Gastrocnemius medialis (tissue), 4 donors: Measurements from ENCODE around the gene TALDO1.

Experiments used
- POLR2A ChIP-seq, 2 donors: fragments of 450-650 bp; IDR thresholded peaks; one replicate each; pipeline ENCODE4 v1.6.1; 2017; ENCODE audit warnings: antibody characterized with exemption in 2 of 2, mild to moderate bottlenecking in 2 of 2, moderate library complexity in 2 of 2
- TF ChIP-seq, protein P1 (sequence below), 5 experiments: fragments of 450-650 bp in 3 of 5; fragments of 200-600 bp in 2 of 5; sonication (generic) in 2 of 5; IDR thresholded peaks in 4 of 5; conservative IDR thresholded peaks in 1 of 5; 1 replicate in 4 of 5; 2 replicates in 1 of 5; pipeline ENCODE4 v1.5.1; 2016 to 2019; ENCODE audit warnings: antibody characterized with exemption in 5 of 5, mild to moderate bottlenecking in 3 of 5, moderate library complexity in 3 of 5

DNA sequence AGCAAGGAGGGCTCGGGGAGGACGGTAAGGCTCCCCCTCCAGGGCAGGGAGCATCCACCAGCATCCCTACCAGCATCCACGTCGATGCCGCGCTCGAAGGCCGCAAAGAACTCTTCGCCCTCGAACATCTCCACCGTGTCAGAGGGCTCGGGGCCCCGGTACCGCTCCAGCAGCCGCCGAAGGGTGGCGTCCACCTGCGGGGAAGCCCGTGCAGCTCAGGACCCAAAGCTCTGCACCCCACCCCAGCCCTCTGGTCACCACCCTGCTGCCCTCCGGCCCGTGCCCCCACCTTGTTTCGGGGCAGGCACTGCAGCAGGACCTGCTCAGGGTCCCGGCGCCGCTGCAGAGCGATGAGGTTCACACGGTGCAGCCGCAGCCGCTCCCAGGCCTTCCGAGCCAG lies 53.2 kb downstream of the TALDO1 start:
- TF ChIP-seq, protein P1, sequence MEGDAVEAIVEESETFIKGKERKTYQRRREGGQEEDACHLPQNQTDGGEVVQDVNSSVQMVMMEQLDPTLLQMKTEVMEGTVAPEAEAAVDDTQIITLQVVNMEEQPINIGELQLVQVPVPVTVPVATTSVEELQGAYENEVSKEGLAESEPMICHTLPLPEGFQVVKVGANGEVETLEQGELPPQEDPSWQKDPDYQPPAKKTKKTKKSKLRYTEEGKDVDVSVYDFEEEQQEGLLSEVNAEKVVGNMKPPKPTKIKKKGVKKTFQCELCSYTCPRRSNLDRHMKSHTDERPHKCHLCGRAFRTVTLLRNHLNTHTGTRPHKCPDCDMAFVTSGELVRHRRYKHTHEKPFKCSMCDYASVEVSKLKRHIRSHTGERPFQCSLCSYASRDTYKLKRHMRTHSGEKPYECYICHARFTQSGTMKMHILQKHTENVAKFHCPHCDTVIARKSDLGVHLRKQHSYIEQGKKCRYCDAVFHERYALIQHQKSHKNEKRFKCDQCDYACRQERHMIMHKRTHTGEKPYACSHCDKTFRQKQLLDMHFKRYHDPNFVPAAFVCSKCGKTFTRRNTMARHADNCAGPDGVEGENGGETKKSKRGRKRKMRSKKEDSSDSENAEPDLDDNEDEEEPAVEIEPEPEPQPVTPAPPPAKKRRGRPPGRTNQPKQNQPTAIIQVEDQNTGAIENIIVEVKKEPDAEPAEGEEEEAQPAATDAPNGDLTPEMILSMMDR (IDR thresholded peaks at IDR 0.05 in 4 of 5, conservative IDR thresholded peaks at IDR 0.05 in 1 of 5) = no peak
- TF ChIP-seq POLR2A (IDR thresholded peaks at IDR 0.05) = no peak
